Stimulated activated CD4-positive, alpha-beta T cell treated with anti-CD3 and anti-CD28 coated beads, Interleukin-1b, Interleukin-23, amount 100 ng/mL, for 1 hour (primary cell): ENCODE measurements around the gene TJP3.

Experiments
- DNase-seq, 2 donors: peaks; one replicate each; pipeline ENCODE4 v3.0.0-alpha.2; 2020; ENCODE audit warnings: low read depth in 2 of 2

The TJP3 gene

GRCh38 chr19:3782903-3783302 lies 74.7 kb downstream of the TJP3 start:
- no peak for DNase-seq

- DNase-seq: no peak
These were observed 75.7 kb downstream of the TJP3 start for GRCh38 chr19:3783660-3784584.

DNA sequence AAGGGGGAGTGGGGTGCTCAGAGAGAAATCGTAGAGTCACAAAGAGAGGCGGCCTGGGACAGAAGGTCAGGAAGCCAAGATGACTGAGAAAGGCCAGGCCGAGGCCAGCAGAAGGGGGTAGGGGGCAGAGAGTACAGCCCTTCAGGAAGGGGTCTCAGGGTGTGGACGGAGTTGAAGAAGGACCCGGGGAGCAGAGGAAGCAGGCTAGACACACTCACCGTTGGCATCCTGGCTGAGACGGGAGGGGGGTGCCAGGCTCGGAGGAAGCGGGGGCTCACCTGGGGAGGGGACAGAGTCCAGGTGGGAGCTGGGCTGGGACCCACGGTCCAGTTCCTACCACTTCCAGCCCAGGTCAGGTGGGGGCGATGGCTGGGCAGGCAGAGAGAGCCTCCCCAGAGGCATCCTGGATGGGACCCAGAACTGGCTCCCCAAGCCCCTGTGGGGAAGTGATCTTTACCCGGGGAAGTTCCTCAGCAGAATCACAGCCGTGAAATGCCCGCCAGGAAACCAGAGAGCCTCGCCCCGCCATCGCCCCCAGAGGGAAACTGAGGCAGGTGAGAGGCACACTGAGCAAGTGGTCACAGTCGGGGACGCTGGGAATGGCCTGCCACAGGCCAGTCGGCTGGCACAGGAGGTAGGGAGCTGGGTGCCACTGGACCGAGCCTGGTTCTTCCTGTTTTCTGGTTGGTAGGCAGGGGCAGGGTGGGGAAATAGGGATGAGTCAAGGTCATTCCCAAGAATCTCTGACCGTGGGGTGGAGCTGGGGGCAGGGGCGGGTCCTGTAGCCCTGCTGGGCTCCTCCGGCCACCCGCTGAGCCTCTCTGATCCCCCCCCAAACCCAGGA lies 76.6 kb downstream of the TJP3 start:
- DNase-seq: no peak

DNA sequence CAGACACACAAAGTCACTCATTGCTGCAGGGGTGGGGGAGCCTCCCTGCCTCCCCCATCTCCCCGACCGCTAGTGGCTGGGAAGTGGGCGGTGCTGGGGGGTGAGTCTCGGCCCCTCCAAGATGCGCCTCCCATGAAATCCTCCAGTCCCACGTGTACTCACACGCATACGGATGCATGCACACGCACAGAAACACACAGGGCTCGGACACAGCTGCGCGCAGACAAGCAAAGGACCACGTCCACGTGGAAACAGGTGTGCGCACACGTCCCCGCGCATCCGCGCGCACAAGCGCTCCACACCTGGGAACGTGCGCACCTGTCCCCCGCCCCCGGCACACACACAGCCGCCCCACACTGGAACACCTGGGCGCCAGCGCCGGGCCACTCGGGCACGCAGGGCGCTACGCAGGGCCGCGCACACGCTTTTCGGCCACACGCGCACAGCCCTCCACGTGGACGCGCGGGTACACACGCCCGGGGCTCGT lies 77.3 kb downstream of the TJP3 start:
- no peak for DNase-seq

GRCh38 chr19:3785938-3786824 lies 78.0 kb downstream of the TJP3 start, which contains the start of gene MATK:
MATK (minus strand) TSS chr19:3786381; CDS start chr19:3785135, 1,246 bp downstream.
- no peak for DNase-seq

- no peak for DNase-seq
These were observed 81.0 kb downstream of the TJP3 start for GRCh38 chr19:3788996-3789778.

DNA sequence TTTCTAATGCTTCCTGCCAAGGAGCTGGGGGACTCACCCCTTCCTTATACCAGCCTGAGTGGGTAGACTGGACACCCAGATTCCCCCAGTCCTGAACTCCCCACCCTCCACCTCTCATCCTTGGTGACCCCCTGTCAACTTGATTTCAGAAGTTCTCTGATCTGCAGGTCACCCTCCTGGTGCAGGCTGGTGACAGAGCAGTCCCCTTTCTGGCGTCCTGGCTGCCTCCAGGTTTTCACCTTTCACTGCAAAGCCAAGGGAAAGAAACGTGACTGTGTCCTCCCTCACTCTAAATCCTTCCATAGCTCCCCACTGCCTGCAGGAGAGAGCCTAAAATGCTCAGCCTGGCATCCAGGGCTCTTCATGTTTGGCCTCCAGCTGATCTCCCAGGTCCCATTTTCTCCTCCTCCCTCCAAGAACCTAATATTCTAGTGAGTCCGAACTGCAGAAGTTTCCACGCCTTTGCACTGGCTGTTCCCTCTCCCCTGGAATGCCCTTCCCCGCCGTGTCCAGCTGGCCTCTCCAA lies 82.1 kb downstream of the TJP3 start:
- DNase-seq: no peak

DNA sequence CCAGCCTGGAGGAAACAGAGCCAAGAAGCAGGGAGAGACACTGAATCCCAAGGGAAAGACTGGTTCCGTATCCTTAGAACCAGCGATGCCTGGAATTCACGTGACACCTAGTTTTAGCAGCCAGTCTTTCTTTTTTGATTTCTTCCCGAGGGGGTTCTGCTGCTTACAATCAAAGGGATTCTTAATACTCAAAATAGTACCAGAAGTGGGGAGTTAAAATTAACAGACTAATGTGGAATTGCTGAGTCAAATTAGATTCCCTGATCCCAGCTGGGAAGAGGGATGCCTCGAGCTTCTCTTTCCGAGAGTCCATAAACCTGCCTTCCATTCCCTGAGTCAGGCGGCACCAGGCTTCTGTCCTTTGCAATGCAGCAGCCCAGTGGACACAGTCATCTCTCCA lies 82.8 kb downstream of the TJP3 start:
- DNase-seq: no peak

DNA sequence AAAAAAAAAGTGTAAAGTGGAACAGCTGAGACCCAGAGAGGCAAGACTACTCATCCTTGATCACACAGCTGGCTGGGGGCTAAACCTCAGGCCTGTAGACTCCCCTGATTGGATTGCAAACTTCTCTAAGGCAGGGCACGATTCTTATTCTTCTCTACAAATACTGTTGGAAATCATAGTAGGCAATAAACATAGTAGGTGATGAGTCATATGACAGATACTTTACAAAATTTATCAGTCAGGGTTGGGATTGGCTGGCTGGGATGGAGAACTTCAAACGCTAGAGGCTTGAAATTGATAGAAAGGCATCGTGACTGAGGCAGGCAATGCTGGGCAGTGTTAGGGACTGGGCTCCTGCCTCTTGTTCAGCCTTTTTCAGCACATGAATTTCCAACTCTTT lies 83.9 kb downstream of the TJP3 start:
- DNase-seq: no peak

- DNase-seq: no peak
These were observed 85.6 kb downstream of the TJP3 start for GRCh38 chr19:3793799-3794198.

GRCh38 chr19:3796358-3796757 lies 88.2 kb downstream of the TJP3 start:
- DNase-seq: no peak

DNA sequence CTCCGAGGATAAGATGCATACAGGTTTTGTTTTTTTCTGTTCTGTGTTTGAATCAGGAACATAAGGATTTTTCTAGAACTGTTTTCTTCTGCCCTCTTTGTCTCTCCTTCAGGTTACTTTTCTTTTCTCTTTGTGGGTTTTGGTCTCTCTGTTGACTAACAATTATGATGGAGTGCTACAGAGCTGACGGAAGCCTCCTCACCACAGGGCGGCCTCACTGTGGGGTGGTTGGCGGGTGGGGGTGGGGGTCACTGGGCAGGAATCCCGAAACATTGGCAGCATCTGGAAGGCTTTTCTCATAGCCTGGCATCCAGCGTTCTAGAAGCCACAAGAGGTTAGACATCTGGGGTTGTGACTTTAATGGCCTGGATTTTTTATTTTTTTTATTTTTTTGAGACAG lies 90.0 kb downstream of the TJP3 start:
- DNase-seq: no peak
